Myocyte (in vitro differentiated cells): ENCODE data around the gene CARD11. TPM values are rescaled to one million over a fixed set of nuclear protein-coding genes. Genes with fewer than 3 reads are reported as not detected.

Experiments used
- DNase-seq: peaks from one replicate; pipeline ENCODE4 v3.0.0-alpha.2; 2012; ENCODE audit warnings: low read depth
- total RNA-seq: library from RNA; depleted of rRNA; stranded (reverse); fragments of >200 nt; gene quantifications from 2 replicates; pipeline ENCODE4 v1.2.3, GENCODE V29; 2014

The CARD11 gene
- total RNA-seq, 1 donor from 2014 or later, result not detected

GRCh38 chr7:2943851-2944601 is 99.6 kb downstream of the CARD11 start:
- no peak for DNase-seq

DNA sequence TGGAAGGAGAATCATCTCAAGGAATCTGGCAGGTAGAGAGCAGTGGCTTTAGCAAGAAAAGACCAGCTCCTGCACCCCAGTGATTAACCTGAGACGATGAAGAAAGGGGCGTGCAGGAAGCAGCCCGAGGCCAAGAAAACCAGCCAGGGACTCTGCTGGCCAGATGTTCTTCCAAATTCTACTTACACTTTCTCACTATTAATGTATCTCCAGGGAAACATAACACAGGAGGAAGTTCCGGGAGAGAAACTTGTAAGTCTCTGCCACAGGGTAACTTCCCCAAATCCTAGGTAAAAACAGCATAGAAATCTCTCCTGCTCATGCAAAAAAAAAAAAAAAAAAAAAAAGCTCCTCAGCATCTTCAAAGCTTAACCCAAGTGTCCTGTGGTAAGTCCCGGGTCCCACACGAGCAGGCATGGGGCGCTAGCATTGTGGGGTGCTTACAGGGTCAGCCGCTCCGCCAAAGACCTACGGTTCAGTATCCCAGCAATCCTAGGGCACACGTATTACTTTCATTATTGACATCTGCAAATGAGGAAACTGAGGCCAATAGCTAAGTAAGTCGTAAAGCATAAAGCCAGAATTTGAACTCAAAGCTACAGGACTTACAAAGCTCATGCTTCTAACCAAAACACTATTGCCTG is 102.3 kb downstream of the CARD11 start:
- DNase-seq, result no peak

DNA sequence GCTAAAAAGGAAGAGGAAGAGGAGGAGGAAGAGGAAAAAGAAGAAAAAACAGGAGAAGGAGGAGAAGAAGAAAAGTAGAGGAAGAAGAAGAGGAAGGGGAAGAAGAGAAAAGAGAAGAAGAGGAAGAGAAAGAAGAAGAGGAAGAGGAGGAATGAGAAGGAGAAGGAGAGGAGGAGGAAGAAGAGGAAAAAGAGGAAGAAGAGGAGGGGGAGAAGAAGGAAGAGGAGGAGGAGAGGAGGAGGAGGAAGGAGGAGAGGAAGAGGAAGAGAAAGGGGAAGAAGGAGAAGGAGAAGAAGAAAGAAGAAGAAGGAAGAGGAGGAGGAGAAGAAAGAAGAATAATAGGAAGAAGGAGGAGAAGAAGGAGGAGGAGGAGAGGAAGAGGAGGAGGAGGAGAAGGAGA is 103.2 kb downstream of the CARD11 start:
- no peak for DNase-seq

DNA sequence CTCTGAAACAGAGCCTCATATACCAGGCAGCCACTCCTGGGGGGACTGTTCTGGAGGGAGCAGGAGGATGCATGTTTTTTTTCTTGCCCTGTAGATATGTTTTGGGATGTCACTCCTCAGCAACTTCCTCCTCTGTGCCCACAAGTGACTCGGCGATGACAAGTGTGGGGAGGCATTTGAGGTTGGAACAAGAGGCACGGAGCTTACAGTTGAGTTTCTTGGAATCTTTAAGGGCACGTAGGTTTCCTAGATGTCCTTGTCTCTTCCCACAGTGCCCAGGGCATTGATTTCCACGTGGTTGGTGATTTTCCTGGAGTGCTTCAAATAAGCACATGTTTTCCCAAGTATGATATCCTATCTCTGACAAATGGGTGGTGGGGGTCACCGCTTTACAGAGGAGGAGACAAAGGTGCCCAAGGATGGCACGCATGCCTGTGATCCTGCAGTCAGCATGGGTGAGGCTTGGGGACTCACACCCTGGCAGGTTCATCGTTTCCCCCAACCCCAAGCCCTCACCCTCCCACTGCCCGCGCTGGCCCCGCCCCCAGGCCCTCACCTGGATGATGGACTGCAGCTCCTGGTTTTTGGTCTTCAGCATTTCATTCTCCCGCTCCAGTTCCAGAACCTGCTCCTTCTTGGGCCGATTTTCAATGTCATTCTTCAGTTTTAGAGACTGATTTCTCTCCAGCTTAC is 104.3 kb downstream of the CARD11 start:
- DNase-seq, result peak; percentile 22

DNA sequence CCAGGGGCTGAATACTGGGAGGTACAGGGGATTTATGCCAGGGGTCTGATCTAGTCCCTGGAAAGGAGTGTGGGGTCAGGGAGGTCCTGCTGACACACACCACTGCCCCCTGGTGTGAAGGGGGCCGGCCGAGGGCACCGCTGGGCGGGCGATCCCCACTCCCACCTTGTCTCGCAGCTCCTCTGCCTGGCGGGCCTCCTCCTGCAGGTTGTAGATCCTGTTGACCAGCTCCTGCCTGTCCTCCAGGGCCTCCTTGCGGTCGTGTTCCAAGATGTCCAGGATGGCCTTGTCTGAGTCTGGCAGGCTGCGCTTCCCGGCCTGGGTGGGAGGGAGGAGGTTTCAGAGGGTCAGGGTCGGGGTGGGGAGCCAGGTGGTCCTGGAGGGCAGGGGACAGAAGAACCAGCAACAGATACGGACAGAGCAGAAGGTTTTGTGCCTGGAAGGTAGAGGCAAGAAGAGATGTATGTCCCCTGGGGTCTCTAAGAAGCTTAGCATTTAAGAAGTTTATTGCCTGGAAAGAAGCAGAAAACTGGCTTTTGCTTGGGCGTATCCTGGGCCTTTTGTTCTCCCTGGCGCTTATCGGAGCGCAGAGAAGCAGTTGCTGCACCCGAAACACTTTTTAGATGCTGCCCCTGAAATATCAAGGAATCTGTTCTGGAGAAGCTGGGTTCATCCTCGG is 105.0 kb downstream of the CARD11 start:
- no peak for DNase-seq

DNA sequence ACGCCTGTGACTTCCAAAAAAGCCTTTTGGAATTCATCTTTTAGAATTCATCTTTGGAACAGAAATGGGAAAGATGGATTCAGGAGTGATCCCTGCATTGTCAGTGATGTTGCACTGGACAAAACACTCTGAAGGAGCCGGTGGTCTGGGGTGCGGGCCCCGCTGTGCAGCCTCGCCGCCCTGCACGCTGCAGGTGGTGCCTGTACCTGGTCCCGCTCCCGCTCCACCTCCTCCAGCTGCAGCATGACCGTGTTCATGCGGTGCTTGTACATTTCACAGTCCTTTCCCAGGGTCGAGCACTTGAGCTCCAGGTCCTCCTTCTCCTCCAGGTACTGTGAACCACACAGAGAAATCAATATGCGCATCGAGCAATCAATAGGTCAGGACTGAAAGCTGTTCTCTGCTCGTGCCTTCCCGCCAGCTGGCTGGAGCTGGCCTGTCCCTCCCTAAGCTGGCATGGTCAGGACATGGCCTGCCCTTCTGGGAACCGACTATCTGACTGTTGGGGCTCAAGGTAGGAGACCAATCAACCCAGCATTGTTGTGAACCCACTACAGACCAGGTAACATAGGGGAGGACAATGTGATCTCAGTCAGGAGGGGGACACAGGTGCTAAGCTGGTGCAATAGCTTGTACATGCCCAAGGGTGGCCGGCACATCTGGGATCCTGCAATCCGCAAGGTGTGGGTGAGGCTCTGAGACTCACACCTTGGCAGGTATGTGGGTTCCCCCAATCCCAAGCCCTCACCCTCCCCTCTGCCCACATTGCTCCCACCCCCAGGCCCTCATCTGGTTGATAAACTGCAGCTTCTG is 105.8 kb downstream of the CARD11 start:
- no peak for DNase-seq

GRCh38 chr7:2936891-2937580 is 106.6 kb downstream of the CARD11 start:
- no peak for DNase-seq

DNA sequence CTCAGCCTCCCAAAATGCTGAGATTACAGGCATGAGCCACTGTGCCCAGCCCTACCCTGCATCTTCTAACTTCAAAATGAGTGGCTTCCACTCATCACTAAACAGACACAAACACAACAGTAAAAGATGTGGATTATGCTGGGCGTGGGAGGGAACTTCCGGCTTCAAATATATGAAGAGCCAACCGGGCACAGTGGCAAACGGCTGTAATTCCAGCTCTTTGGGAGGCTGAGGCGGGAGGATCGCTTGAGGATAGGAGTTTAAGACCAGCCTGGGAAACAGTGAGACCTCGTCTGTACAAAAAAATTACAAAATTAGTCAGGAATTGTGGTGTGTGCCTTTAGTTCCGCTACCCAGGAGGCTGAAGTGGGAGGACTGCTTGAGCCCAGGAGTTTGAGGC is 107.4 kb downstream of the CARD11 start:
- DNase-seq, result no peak

GRCh38 chr7:2934984-2935740 is 108.5 kb downstream of the CARD11 start:
- DNase-seq, result no peak

DNA sequence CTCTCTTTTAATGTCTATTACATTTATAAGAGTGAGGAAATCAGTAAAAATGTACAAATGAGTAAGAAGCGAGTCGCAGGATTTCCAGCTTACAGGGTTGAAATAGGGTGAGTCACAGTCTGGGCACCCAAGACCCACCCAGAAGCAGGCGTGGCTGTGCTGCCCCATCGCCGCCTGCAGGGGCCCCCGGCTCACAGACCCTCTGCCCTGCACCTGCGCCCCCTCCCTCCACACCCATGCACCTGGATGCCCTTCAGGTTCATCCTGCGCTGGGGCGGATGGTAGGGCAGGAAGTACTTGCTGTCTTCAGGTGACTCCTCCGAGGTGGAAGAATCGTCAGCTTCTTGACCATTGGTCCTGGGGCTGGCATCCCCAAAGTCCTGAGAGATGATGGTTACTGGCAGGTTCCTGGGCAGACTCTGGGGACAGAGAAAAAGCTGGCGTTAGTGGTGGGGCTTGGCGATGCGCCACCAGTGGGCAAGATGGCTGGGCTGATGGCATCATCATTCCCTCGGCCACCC is 109.4 kb downstream of the CARD11 start:
- DNase-seq, result peak; percentile 8

GRCh38 chr7:2932402-2933251 is 111.0 kb downstream of the CARD11 start:
- DNase-seq, result no peak

DNA sequence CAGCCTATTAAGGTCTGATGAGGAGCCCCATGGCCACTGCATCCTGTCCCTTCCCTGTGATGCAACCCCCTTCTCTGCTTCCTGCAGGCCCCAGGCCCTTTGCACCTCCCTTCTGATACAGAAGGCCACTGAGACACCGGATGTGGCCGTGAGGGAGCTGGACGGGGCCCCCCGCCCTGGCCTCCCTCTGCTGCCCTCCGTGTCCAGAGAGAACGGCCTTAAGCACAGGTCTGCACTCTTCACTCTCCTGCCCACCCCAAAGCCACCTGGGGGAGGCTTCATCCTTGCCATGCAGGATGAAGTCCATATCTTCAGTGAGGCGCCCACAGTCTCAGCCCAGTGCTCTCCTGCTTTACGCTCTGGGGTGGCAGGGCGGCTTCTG is 112.6 kb downstream of the CARD11 start:
- no peak for DNase-seq

DNA sequence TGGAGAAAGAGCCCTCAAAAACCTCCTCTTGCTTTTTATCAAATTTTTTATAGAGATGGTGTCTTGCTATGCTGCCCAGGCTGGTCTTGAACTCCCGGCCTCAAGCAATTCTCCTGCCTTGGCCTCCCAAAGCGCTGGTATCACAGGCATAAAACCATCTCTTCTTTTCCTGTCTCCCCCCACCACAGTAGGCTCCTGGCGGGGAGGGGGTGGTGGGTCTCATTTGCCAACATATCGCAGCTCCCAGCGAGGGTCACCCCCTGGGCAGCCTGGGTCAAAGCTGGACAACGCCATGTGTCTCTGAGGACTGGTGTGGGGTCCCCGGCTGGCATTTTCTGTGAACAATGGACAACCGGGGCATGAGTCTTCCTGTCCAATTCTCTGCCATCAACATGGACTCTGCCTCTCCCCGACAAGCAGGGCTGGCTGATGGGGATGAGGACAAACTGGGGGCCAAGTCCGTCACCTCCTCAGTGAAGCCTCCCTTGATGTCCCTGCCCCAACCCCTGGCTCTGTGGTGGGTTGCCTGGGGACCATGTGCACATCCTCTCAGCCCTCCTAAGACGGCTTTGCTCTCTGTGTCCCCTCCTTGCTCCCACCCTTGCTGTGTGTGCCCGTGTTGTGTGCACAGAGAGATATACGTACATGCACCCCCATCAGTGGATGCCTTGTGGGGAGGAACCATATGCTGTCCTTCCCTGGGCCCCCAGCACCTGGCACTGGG is 113.2 kb downstream of the CARD11 start:
- DNase-seq, result no peak

- peak; percentile 16 for DNase-seq
These were observed 114.1 kb downstream of the CARD11 start for GRCh38 chr7:2929321-2930201.

- DNase-seq, result peak; percentile 88
These were observed 114.9 kb downstream of the CARD11 start for GRCh38 chr7:2928613-2929311.

DNA sequence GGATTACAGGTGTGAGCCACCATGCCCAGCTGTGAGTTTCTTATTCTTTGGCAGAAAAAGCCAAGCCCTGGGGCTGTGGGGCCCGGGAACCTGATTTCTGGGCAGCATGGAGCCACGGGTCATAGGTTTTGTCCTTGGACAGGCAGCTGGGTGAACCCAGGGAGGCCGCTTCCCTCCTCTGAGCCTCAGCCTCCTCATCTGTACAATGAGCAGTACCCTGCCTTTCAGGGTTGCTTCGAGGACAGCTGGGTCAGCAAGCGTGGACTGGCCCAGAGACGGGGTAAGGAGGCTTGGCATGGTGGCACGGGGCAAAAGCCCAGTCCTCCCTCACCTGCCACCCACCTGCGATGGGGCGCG is 115.4 kb downstream of the CARD11 start:
- no peak for DNase-seq
